ENCODE results near the gene ZNF319. TPM values are rescaled to one million over a fixed set of nuclear protein-coding genes. Genes with fewer than 3 reads are reported as not detected.

ZNF319 gene
- total and polyA plus RNA-seq, 2 of the 13 experiments (the other 11 are each of a cell fraction or from before 2014, with no cell fraction given) = 2.4 to 3.6 TPM

DNA sequence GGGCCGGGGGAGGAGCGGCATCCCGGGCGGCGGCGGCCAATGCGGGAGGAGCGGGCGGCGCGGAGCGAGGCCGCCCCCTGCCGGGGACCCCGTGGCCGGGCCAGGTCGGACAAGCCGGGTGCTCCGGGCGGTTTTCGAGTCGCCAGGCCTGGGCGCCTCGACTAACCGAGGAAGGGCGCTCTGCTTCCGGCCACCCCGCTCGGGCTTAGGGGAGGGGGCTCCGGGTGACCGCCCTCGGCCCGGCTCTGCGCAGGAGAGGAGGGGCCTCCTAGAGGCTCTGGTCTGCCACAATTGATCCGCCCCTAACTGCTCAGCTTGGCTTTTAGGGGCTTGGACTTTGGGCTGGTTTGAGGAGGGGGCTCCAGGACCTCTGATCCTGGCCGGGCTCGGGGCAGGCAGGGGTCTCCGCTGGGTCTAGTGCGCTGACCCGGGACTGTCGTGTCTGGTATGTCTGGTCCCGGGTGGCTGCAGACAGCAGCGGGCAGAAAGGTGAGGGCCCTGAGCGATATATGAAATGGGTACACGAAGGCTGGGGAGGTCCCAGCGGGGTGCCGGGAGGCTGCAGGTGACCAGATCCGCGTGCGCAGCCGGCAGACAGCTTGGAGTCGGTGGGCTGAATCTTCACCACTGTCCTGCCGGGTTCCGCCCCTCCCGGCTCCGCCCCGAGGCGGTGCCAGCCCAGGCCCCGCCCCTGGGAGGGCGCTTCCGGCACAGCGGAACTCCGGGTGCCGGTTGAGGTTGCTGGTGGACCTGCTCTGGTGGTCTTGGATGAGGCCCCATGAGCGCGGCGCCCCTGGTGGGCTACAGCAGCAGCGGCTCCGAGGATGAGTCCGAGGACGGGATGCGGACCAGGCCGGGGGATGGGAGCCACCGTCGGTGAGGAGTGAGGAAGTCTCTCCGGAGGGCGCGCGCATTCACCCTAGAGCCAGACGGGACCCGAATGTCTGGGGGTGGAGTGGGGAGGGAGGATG lies 519 bp upstream of the ZNF319 start, which contains the start of gene USB1 (continued):
- TF ChIP-seq, protein P1, sequence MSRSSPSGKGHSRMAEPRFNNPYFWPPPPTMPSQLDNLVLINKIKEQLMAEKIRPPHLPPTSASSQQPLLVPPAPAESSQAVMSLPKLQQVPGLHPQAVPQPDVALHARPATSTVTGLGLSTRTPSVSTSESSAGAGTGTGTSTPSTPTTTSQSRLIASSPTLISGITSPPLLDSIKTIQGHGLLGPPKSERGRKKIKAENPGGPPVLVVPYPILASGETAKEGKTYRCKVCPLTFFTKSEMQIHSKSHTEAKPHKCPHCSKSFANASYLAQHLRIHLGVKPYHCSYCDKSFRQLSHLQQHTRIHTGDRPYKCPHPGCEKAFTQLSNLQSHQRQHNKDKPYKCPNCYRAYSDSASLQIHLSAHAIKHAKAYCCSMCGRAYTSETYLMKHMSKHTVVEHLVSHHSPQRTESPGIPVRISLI (CRISPR knock-in tag; IDR thresholded peaks at IDR 0.05; ENCODE audit: borderline replicate concordance) = no peak
- 0 out of 2 replicates have a peak, but pooled peaks have one; percentile 7 for TF ChIP-seq MIXL1 (CRISPR knock-in tag; IDR thresholded peaks at IDR 0.05)
- TF ChIP-seq, protein P2, sequence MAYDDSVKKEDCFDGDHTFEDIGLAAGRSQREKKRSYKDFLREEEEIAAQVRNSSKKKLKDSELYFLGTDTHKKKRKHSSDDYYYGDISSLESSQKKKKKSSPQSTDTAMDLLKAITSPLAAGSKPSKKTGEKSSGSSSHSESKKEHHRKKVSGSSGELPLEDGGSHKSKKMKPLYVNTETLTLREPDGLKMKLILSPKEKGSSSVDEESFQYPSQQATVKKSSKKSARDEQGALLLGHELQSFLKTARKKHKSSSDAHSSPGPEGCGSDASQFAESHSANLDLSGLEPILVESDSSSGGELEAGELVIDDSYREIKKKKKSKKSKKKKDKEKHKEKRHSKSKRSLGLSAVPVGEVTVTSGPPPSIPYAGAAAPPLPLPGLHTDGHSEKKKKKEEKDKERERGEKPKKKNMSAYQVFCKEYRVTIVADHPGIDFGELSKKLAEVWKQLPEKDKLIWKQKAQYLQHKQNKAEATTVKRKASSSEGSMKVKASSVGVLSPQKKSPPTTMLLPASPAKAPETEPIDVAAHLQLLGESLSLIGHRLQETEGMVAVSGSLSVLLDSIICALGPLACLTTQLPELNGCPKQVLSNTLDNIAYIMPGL (CRISPR knock-in tag; IDR thresholded peaks at IDR 0.05; ENCODE audit: borderline replicate concordance in 1 of 2, low read depth in 1 of 2) = peak; percentile 16 to 93
- TF ChIP-seq POLR2AphosphoS2 (IDR thresholded peaks at IDR 0.05; ENCODE audit: low read depth, low read length) = no peak
- peak; percentile 33 for TF ChIP-seq ZNF772 (CRISPR knock-in tag; IDR thresholded peaks at IDR 0.05)
- no peak for TF ChIP-seq ZNF576 (CRISPR knock-in tag; IDR thresholded peaks at IDR 0.05)
- TF ChIP-seq CERS6 (CRISPR knock-in tag; IDR thresholded peaks at IDR 0.05) = no peak
- TF ChIP-seq ZNF567 (CRISPR knock-in tag; IDR thresholded peaks at IDR 0.05; ENCODE audit: borderline replicate concordance) = no peak
- 0 out of 2 replicates have a peak, but pooled peaks have one; percentile 26 for TF ChIP-seq RERE (CRISPR knock-in tag; IDR thresholded peaks at IDR 0.05; ENCODE audit: low read depth)
- peak; percentile 94 for TF ChIP-seq ZBTB7B (CRISPR knock-in tag; IDR thresholded peaks at IDR 0.05)
- no peak for TF ChIP-seq MNT (IDR thresholded peaks at IDR 0.05)
- peak; percentile 64 for TF ChIP-seq ZNF777 (CRISPR knock-in tag; IDR thresholded peaks at IDR 0.05)
- no peak for TF ChIP-seq ZNF589 (CRISPR knock-in tag; conservative IDR thresholded peaks at IDR 0.05)
- peak; percentile 89 for TF ChIP-seq POLR2AphosphoS5 (IDR thresholded peaks at IDR 0.05; ENCODE audit: low read depth, low read length)
- no peak for TF ChIP-seq HOXA9 (CRISPR knock-in tag; IDR thresholded peaks at IDR 0.05; ENCODE audit: borderline replicate concordance)
- peak; percentile 42; the same call in 1 of the 2 replicates for TF ChIP-seq ZNF766 (CRISPR knock-in tag; IDR thresholded peaks at IDR 0.05; ENCODE audit: borderline replicate concordance)
